ENCODE results near the gene ST6GAL1.

The ST6GAL1 gene

DNA sequence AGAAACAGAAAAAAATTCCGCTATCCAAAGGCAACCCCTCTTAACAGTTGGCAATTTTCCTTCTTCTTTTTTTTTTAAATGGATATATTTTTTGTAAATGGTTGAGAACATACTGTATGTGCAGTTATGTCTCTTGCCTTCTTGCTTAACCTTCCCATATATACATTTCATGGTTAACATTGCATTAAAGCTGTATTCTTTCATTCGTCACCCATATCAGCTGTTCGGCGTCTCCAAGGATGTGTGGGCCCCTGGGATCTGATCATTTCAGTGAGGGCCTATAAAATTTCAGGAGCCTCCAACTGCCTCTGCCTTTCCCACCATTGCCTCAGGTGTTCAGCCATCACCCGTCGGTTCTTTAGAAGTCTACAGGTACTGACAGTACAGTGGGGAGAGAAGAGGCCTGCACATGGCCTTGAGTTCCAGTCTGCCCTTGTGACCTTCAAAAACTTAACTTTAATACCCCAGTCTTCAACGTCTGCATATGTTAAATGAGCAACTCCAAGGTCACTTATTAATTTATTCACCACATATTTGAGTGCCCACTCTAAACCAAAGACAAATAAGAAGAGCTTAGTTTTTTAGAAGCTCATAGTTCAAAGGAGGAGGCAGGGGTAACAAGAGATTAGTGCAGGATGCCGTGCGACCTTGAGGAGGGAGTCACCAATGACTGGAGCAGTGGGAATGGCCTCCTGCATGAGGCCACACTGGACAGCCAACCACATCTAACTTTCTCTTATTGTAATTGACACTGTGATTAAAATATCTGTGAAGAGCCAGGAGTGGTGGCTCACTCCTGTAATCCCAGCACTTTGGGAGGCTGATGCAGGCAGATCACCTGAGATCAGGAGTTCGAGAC lies 6.9 kb downstream of the ST6GAL1 start:
- Histone ChIP-seq H3K36me3 (peaks cover 6% of the 10 kb centered on the region), H3K27me3 (no peaks in the 10 kb centered on the region), H3K4me1 (peaks cover 3% of the 10 kb centered on the region; the same call in 1 of the 2 replicates), H3K9me3 (no peaks in the 10 kb centered on the region; the same call in 1 of the 2 replicates), H3K4me3 (ENCODE audit: low read depth, low read length) (no peak overlapping the region)
- no peak for TF ChIP-seq CTCF (IDR thresholded peaks at IDR 0.05; ENCODE audit: low read depth, low read length)
- no peak for DNase-seq

GRCh38 chr3:186938716-186939115 lies 8.4 kb downstream of the ST6GAL1 start:
- no peaks in the 10 kb centered on the region for H3K27me3 ChIP-seq
- DNase-seq, result no peak
- peaks cover 3% of the 10 kb centered on the region; the same call in 1 of the 2 replicates for H3K4me1 ChIP-seq
- peaks cover 8% of the 10 kb centered on the region for H3K36me3 ChIP-seq
- no peak overlapping the region for H3K4me3 ChIP-seq (ENCODE audit: low read depth, low read length)
- TF ChIP-seq CTCF (IDR thresholded peaks at IDR 0.05; ENCODE audit: low read depth, low read length), result no peak
- no peaks in the 10 kb centered on the region; the same call in 1 of the 2 replicates for H3K9me3 ChIP-seq

DNA sequence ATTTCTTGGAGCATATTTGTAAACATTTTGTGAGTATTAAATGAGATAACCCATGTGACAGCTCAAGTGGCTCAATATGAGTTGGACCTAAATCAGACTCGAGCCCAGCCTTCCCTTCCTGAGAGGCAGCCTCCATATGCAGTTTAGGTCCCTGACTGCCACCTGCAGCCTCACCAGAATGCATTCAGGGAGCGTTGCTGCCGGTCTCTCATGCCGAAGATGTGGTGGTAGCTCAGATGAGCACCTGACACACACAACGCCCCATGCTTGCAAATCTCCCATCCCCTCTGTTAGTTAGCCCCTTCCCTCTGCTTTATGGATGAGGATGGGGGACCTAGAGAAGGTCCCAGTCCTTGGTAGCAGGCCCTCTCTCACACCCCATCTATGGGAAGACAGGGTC lies 9.2 kb downstream of the ST6GAL1 start:
- TF ChIP-seq CTCF (IDR thresholded peaks at IDR 0.05; ENCODE audit: low read depth, low read length), result no peak
- H3K4me3 ChIP-seq (ENCODE audit: low read depth, low read length), result no peak overlapping the region
- peaks cover 3% of the 10 kb centered on the region; the same call in 1 of the 2 replicates for H3K4me1 ChIP-seq
- peaks cover 8% of the 10 kb centered on the region for H3K36me3 ChIP-seq
- no peak for DNase-seq
- H3K27me3 ChIP-seq, result no peaks in the 10 kb centered on the region
- no peaks in the 10 kb centered on the region; the same call in 1 of the 2 replicates for H3K9me3 ChIP-seq

DNA sequence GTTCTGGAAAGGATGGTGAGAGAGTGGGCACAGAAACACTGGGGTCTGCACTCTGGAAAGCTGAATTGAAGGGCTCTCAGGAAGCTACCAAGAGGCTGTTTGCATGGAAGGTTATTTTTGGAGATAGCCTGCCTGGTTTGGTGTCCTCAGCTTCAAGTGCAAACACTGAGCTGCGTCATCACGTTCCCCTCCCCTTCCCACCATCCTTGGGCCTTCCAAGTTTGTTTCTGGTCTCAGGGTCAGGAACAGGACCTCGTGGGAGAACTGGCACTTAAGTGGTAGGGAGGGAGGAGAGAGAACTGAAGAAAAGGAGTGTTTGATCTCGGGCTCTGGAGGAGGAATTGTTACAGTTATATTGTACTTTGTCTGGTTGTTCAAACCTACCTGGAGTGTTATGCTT lies 10.6 kb downstream of the ST6GAL1 start:
- DNase-seq, result no peak
- H3K27me3 ChIP-seq, result no peaks in the 10 kb centered on the region
- H3K9me3 ChIP-seq, result no peaks in the 10 kb centered on the region; the same call in 1 of the 2 replicates
- no peak overlapping the region for H3K4me3 ChIP-seq (ENCODE audit: low read depth, low read length)
- peaks cover 2% of the 10 kb centered on the region for H3K36me3 ChIP-seq
- TF ChIP-seq CTCF (IDR thresholded peaks at IDR 0.05; ENCODE audit: low read depth, low read length), result no peak
- peaks cover 3% of the 10 kb centered on the region; the same call in 1 of the 2 replicates for H3K4me1 ChIP-seq

DNA sequence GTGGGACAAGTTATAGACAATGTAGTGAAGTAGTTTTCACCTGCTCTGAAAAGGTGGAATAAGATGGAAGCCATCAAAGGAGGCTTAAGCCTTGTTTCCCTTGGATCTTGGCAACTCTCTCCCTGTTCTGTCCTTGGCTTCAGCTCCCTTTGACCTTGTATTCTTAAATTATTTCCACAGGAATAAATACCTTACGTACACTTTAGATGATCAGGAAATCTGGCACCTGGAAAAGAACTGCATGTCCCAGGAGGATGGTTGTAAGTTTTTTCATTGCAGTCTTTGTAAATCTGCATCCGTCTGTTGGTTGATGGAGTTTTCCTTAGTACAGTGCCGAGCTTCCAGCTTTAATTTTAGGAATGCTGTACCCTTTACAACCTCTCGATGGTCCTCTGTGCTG lies 11.8 kb downstream of the ST6GAL1 start:
- TF ChIP-seq CTCF (IDR thresholded peaks at IDR 0.05; ENCODE audit: low read depth, low read length), result no peak
- Histone ChIP-seq H3K4me1 (peaks cover 11% of the 10 kb centered on the region), H3K4me3 (ENCODE audit: low read depth, low read length) (no peak overlapping the region), H3K27me3 (no peaks in the 10 kb centered on the region), H3K9me3 (no peaks in the 10 kb centered on the region; the same call in 1 of the 2 replicates), H3K36me3 (peaks cover 2% of the 10 kb centered on the region)
- DNase-seq, result no peak

- Histone ChIP-seq H3K4me1 (peaks cover 21% of the 10 kb centered on the region), H3K36me3 (peaks cover 2% of the 10 kb centered on the region), H3K4me3 (ENCODE audit: low read depth, low read length) (no peak overlapping the region), H3K27me3 (no peaks in the 10 kb centered on the region), H3K9me3 (no peaks in the 10 kb centered on the region; the same call in 1 of the 2 replicates)
- no peak for TF ChIP-seq CTCF (IDR thresholded peaks at IDR 0.05; ENCODE audit: low read depth, low read length)
- DNase-seq, result no peak
Measured at GRCh38 chr3:186945255-186945823, 15.0 kb downstream of the ST6GAL1 start.

Measured in BE2C (cell line).